NOMO-1 (cell line): ENCODE results near the gene SNAP47.
A peak's percentile ranks its signal among the peaks of the same experiment; 100 is the strongest.

Experiments
- DNase-seq, 2 experiments: peaks; one replicate each; lab custom pipeline; 2025; ENCODE audit not compliant: unreplicated experiment in 2 of 2; lab: John Stamatoyannopoulos, UW

SNAP47 gene

DNA sequence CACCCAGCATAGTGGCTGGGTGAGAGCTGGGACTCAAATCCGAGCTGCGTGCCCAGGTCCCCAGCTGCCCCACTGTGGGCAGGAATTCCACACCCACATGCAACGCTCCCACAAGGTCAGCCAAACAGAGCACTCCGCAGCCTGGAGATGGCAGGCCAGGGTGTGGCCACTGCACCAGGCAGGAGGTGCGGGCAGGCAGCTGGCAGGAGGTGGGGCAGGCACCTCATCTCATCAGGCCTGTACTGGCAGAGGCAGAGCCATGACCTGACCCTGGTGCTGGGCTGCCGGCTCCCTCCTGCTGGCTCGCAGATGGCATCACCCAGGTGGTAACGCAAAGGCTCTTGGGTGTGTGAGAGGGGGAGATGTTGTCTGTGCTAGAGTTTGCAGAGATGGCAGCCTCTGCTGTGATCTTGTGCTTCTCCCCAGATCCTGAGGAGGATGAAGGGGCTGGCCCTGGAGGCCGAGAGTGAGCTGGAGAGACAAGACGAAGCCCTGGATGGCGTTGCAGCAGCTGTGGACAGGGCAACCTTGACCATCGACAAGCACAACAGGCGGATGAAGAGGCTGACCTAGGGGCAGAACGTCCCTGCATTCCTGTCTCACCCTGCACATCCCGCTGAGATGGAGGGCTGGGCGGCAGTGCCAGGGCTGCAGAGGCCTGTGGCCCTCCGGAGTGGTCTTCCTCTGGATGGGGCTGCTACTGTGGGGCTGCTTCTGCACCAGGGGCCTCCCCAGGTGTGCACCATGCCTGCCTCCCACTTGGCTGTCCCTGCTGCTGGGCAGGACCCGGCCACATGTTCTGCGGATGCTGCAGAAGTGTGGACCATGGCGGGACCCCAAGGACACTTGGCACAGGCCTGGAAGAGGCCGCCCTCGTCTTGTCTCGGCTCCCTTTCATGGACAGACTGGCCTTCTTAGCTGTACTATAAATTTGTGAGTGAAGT is 45.1 kb downstream of the SNAP47 start:
- no peak for DNase-seq

DNA sequence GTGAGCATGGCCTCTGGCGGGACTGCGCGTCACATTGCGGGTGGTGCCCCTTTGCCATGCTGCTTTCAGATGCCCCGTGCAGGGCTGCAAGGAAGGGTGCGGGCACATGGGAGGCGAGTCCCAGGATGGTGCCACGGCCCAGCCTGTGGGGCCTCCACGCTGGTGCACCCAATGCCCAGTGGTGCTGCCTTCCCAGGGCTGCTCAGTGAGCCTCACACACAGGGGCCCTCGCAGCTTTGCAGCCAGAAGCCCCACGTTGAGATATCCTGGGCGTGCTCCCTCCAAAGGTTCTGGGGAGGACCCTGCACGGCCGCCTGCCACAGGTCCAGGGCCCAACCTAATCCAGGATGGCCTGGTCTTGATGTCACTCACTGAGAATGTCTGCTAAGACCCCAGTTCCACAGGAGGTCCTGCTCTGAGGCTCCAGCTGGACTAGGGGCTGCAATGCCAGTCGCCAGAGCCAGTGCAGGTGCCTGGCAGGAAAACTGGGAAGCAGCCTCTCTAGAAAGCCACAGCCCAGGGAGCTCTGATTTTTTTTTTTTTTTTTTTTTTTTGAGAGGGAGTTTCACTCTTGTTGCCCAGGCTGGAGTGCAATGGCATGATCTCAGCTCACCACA is 46.2 kb downstream of the SNAP47 start:
- DNase-seq, result no peak

DNA sequence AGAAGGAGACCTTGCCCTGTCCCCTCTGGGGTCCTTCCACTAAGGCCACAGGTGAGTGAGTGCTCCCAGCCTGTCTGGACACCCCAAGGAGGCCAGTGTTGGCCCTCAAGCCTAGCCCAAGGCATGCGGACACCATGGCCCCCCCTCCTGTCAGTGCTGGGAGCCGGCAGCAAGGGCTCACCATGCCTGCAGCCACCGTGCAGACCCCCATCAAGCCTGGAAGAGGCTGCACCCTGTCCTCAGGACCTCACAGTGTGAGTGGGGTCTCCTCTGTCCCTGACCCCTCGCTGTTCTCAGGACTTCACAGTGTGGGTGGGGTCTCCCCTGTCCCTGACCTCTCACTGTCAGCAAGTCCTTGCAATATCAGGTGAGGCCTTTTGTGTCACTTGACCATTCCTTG is 47.0 kb downstream of the SNAP47 start:
- DNase-seq, result no peak

DNA sequence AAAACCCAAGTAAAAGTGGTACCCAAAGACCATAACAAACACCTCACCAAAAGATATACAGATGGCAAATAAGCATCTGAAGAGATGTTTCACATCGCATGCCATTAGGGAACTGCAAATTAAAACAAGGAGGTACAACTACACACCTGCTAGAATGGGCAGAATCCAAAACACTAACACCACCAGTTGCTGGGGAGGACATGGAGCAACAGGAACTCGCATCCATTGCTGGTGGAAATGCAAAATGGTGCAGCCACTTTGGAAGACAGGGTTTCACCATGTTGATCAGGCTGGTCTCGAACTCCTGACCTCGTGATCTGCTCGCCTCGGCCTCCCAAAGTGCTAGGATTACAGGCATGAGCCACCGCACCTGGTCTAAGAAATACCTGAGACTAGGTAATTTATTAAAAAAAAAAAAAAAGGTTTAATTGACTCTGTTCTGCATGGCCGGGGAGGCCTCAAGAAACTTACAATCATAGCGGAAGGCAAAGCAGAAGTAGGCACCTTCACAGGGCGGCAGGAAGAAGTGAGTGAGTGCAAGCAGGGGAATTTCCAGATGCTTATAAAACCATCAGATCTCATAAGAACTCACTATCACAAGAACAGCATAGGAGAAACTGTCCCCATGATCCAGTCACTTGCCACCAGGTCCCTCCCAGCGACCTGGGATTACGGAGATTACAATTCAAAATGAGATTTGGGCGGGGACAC is 50.0 kb downstream of the SNAP47 start:
- DNase-seq, result no peak

DNA sequence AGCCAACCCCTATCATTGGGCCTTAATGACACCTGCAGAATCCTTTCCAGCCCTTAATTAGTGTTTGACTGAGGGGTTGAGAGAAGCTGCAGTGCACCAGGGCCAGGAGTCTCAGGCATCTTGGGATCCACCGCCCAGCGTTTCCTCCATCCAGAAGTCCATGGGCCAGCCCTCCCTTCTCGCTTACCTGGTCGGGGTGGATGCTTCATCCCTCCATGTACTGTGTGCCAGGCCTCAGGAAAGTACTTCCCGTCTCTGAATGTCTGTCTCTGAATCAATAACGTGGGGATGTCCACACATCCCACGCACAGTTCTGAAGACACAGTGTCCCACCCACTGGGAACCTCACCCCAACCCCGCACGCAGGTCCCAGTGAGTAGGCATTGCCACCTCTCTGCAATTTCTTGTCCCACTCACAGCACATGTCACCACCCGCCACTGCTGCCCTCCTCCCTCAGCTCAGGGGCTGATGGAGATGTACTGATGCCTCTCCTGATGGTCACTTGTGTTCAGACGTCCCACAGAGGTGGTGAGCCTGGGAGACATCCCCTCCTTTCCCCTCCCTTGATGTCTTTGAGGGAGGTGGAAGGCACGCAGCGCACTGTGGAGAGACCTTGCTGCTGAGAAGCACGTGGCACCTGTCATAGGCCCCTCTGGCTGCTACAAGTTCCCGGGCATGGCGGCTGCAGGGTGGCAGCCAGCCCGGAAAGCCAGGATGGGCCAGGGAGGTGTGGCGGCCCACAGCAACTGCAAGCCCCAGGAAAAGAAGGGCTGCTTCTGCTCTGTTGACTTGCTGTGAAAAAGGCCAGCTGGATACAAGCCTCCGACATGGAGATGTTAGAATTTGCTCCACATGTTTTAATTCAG is 50.8 kb downstream of the SNAP47 start:
- no peak for DNase-seq

DNA sequence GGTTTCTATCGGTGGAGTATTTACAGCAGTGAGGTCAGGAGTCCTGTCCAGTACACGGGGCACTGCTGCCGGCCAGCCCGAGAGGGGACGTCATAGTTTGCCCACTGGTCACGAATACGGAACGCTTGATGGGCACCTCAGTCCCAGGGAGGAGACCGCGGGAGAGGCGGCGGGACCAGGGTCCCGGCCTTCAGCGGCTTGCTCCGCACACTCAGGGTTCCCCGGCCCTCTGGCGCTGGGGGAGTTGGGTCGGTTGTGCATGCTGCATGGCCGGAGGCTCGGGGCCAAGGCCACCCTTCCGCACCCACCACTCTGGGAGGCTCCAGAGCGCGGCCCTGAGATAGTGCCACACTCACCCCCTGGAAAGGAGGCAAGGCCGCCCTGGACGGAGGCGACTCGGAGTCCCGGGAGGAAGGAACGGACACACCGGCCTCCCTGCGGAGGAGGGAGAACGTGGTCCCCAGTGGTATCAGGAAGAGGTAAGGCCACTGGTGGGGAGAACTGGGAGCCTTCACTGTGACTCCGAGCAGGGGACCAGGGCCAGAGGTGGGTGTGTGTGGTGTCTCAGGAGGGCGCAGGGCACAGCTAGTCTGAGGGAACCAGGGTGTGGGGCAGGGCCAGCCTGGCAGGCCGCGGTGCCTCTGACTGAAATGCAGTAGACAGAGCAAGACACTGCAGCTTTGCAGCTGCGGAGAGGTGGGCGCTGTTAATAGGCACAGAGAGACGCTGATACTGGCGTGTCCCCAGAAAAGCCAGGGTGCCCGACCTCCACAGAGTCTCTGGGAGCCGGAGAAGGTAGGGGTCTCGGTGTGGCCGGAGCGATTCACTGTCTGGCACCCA is 51.7 kb downstream of the SNAP47 start:
- no peak for DNase-seq

DNA sequence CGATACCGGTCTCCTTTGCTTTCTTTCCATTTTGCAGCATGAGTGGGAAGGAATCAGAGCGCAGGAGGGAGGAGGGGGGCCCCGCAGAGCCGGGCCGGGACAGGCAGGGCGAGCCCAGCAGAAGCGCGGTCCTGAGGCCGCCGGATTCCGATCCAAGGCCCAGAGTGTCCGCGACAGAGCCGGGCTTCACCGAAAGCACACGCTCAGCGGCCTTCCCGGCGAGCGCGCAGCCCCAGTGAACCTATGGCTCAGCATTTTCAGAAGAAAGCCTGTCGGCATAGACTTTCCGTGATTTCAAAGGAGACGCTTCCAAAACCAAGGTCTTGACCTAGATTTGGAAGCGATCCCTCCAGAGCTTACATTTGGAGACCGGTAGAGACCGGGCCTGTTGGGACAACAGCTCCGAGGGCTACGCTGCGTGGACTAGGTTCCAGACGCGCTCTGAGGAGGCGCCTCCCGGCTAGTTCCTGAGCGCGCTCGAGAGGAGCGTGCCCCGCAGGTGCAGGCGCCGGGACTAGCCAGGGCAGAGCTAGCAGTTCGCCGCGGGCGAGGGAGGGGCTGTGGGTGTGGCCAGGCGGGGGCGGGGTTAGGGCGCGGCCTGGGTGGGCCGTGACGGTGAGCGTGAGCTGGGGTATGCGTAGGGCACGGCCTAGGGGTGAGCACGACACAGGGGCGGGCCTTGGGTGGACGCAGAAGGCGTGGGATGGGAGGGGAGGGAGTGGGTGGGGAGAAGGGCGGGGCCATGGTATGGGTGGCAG is 52.5 kb downstream of the SNAP47 start:
- DNase-seq, result peak; percentile 90 to 95

DNA sequence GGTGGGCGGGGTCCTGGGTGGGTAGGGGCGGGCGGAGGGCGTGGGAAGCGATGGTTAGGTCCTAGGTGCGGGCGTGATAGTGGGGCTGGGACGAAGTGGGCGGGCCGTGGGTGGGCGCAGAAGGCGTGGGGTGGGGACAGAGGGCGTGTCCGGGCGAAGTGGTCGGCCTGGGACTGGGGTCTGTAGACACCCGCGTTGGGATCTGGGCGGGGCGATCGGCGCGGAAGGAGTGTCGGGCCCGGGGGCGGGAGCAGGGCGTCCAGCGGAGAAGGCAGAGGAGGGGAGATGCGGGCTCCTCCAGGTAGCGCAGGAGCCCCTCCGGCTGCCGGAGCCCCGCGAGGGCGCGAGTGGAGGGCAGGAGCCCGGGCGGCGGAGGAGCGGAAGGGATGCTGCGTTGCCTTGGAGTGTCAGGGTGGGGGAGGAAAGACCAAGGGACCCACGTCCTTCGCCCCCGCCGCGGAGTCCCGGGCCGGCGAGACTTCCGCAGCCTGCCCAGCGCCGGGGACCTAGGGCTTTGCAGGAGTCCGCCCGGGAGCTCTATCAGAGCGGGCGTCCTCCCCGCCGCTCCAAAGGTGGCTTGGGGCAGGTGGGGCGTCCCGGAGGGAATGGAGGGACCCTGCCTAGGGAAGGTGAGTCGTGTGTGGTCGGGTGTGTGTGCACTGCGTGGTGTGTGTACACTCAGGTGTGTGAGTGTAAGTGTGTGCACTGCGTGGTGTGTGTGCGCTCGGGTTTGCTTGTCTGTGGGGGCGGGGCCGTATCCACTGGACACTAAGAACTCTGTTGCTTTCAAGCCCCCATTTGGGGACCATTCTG is 53.2 kb downstream of the SNAP47 start:
- DNase-seq, result peak; percentile 36 to 57

DNA sequence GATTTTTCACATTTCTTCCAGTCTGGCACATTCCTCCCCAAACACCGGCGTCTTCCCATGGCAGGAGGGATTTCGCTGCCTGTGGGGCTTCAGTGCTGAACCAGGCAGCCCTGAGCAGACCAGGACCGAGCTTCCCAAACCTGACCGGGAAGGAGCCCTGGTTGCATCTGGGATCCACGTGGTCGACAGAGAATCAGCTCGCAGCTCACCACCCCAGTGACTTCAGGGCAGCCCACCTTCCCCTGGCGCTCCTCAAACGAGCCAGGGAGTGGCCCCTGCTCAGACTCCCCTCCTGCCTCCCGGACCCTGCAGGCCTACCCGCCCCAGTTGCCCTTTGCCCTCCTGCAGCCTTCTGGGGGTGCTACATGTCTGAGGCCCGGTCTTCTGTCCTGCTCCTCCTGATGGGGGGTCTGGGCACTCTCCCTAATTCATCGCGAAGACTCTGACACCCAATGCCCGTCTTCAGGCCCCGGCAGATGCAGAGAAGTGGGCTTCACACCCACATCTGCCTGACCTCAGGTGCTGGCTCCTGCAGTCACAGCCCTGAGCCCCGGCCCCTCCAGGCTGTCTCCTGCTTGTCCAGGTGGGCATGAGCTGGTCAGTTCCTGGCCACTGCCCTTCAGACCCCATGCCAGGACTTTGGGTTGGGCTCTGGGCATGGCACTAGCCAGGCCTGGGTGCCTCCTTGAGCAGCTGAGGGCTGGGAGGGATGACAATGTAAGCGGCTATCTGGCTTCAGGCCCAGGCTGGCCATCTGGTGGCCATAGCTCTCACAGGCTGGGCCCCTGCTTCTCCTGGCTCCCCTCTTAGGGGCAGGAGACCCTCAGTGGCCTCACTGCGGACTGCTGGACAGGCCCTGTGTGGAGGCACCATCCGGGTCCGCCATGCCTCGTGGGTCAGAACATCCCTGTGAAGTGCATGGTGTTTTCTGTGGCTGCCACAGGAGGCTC is 54.1 kb downstream of the SNAP47 start:
- DNase-seq, result no peak

DNA sequence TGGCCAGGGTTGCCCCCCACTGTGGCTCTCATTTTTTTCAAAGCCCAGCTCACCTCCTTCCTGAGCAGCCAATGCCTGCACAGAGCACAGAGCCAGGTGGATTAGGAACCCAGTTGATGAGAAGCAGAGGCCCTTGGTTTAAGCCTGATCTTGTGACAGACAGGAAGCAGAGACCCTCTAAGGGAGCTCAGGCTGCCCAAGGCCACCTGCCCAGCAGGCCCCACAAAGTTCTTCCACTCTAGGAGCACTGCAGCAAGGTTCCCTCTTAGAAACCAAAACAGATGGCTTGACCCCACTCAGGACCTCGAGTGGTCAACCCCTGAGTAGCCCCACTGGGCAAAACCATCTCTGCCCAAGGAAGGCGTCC is 54.8 kb downstream of the SNAP47 start:
- DNase-seq, result no peak

DNA sequence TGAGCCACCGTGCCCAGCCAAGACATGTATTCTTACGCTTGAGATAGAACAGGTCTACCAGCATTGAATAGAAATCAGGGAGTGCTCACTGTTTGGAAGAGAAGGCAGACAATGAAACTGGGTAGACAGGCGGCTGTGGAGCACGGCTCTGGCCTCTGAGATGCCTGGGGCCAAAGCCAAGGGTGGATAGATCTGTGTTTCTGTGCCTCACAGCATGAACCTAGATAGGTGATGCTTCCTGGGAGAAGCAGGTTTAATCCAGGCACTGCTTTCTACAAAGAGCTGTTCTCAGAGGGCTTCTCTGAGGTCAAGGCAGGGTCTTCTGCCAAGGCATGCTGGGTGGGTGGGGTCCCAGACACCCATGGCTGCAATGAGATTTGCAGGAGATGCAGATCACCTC is 55.6 kb downstream of the SNAP47 start:
- no peak for DNase-seq

DNA sequence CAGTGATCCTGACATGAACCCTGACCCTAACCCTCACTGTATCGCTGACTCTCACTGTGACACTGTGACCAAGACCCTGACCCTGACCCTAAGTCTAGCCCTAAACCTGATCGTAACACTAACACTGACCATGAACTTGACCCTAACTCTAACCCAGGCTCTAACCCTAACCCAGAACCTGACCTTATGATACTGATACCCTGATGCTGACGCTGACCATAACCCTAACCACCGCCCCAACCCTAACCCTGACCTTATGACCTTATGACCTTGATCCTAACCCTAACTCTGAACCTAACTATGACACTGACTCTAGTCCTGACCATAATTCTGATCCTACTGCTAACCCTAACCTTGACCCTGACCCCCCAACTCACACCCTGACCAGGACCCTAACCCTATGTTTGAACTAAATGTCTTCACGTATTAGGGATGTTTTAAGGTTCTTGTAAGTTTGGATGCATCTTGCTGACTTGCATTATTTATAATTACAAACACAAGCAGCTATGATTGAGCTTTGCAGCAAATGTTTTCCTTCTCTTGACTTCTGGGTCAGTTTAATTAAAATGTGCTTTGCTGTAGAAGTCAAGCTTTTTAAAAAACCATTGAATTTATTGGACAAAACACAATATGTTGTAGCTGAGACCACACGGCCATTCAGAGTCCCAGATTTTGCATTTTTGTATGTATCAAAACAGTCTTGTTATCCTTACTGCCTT is 56.3 kb downstream of the SNAP47 start:
- DNase-seq, result no peak

DNA sequence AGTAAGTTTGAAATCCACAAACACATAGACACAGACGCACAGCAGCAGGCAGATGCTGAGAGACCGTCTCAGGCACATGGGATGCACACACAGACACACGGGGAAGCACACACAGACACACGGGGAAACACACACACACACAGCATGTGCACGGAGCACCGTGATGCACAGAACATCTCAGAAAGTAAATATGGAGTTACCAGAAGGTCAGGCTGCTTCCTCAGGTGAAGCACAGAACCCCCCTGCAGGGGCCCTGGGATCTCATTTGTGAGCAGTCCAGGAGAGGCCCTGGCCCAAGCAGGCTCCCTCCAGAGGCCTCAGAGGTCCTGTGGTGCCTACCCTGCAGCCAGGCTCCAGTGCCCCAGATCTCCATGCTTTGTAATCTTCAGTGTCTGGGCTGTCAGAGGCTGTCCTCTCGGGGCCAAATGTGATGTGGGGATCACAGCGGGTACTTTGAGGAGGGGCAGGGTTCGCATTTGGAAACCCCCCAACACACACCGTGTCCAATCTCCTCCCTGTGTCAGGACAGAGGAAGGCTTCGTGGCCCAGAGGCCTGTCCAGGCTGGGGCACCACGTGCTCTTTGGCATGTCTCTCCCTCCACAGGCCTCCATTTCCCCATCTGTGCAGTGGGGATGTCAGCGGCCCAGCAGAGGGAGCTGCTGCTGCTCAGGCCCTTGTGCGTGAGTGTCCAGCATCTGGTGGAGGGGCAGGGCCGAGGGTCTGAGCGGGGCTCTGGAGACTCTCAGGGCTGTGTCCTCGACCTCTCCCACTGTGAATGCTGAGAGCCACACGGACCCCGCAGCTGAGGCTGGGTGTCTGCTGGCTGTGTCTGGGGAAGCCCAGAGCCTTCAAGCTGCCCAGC is 57.2 kb downstream of the SNAP47 start:
- no peak for DNase-seq

DNA sequence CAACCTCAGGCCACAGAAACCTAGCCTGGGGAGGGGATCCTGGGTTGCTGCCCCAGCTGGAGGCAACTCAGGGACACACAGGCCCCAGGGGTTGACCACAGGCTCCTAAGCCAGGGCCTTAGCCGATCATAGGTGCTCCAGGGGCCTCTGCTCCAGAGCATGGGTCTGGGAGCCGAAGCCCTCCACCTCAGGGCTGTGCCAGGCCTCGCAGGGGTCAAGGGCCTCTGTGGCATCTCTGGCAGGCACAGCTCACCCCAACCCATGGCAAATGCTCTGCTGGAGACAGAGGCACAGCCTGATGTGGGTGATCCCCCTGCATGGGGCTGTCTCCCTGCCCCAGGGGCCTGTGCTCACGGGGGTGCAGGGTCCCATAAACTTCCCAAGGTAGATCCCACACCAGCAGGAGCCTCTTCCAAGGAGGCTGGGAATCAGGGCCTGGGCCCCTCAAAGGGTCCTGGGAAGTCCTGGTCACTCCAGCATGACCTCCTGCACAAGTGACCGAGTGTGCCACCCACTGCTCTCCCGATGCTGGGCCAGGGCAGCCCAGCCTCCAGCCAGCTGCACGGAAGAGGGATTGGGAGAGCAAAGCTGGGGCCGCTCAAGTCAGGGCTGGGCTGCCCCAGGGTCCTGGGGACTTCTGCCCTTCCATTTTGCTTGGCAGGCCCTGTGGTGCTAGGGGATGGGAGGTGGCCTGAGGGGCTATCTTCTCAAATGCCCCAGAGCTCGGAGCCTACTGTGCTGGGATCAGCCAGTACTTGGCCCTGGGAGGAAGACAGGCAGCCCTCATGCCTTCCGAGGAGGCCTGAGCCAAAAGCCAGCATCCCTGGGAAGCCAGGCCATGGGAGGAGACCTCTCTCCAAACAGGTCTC is 58.1 kb downstream of the SNAP47 start:
- no peak for DNase-seq
